ENCODE data around the gene KIF21B. TPM values are rescaled to one million over a fixed set of nuclear protein-coding genes. Genes with fewer than 3 reads are reported as not detected.

Gene KIF21B
- total and polyA plus RNA-seq, 9 of the 15 experiments (the other 6 are each of a cell fraction or from before 2014, with no cell fraction given) = 0.46 to 13.4 (median 5.9) TPM

GRCh38 chr1:200991097-200991614 lies 32.4 kb downstream of the KIF21B start:
- H2AFZ ChIP-seq (ENCODE audit: low read depth, low read length) = no peak overlapping the region
- FAIRE-seq (no peak), DNase-seq (ENCODE audit: extremely low read depth in 1 of 4, low spot score in 3 of 4) (no peak), ATAC-seq (no peak)
- H3K27me3 ChIP-seq (ENCODE audit: control insufficient read depth in 2 of 2, insufficient read depth in 2 of 2, low read length in 2 of 2) = no peaks in the 10 kb centered on the region
- H3K36me3 ChIP-seq (ENCODE audit: control insufficient read depth, insufficient read depth, low read length) = peaks cover 2% of the 10 kb centered on the region; the same call in 1 of the 3 replicates
- no peaks in the 10 kb centered on the region for H3K9me1 ChIP-seq (ENCODE audit: control insufficient read depth, insufficient read depth, low read length)
- TF ChIP-seq GTF2E2 (tag; IDR thresholded peaks at IDR 0.05) = no peak
- no peak for TF ChIP-seq TFAM (CRISPR knock-in tag; conservative IDR thresholded peaks at IDR 0.05)
- no peak for TF ChIP-seq RFX5 (IDR thresholded peaks at IDR 0.05; ENCODE audit: low read depth, low read length)
- TF ChIP-seq ZNF232 (CRISPR knock-in tag; IDR thresholded peaks at IDR 0.05) = no peak
- TF ChIP-seq ZNF75A (CRISPR knock-in tag; IDR thresholded peaks at IDR 0.05) = no peak
- no peak for TF ChIP-seq MBD2 (IDR thresholded peaks at IDR 0.05; ENCODE audit: borderline replicate concordance, low read depth)
- TF ChIP-seq TEAD4 (IDR thresholded peaks at IDR 0.05; ENCODE audit: low read length) = no peak
- TF ChIP-seq TEAD4 (CRISPR knock-in tag; IDR thresholded peaks at IDR 0.05; ENCODE audit: borderline replicate concordance) = no peak
- no peak for TF ChIP-seq HSF4 (CRISPR knock-in tag; IDR thresholded peaks at IDR 0.05; ENCODE audit: borderline replicate concordance)
- TF ChIP-seq ZNF778 (CRISPR knock-in tag; IDR thresholded peaks at IDR 0.05) = no peak
- no peak for TF ChIP-seq DNMT1 (IDR thresholded peaks at IDR 0.05)
- no peak for TF ChIP-seq YY1 (IDR thresholded peaks at IDR 0.05; ENCODE audit: borderline replicate concordance in 1 of 3, control insufficient read depth in 1 of 3, extremely low read depth in 1 of 3, insufficient read depth in 3 of 3, insufficient read length in 1 of 3, insufficient replicate concordance in 2 of 3, low read depth in 1 of 3, low read length in 2 of 3)
- no peak for TF ChIP-seq SNIP1 (IDR thresholded peaks at IDR 0.05; ENCODE audit: low read depth)
- no peak for TF ChIP-seq MCM7 (IDR thresholded peaks at IDR 0.05)
- TF ChIP-seq, protein P1, sequence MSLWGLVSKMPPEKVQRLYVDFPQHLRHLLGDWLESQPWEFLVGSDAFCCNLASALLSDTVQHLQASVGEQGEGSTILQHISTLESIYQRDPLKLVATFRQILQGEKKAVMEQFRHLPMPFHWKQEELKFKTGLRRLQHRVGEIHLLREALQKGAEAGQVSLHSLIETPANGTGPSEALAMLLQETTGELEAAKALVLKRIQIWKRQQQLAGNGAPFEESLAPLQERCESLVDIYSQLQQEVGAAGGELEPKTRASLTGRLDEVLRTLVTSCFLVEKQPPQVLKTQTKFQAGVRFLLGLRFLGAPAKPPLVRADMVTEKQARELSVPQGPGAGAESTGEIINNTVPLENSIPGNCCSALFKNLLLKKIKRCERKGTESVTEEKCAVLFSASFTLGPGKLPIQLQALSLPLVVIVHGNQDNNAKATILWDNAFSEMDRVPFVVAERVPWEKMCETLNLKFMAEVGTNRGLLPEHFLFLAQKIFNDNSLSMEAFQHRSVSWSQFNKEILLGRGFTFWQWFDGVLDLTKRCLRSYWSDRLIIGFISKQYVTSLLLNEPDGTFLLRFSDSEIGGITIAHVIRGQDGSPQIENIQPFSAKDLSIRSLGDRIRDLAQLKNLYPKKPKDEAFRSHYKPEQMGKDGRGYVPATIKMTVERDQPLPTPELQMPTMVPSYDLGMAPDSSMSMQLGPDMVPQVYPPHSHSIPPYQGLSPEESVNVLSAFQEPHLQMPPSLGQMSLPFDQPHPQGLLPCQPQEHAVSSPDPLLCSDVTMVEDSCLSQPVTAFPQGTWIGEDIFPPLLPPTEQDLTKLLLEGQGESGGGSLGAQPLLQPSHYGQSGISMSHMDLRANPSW (CRISPR knock-in tag; IDR thresholded peaks at IDR 0.05) = no peak
- TF ChIP-seq KDM4B (IDR thresholded peaks at IDR 0.05; ENCODE audit: borderline replicate concordance in 2 of 2, low read depth in 1 of 2) = no peak
- no peak for TF ChIP-seq PBX2 (CRISPR knock-in tag; IDR thresholded peaks at IDR 0.05; ENCODE audit: low read depth)
- no peak for TF ChIP-seq PBX2 (tag; conservative IDR thresholded peaks at IDR 0.05; ENCODE audit: low read depth)
- H3K4me2 ChIP-seq (ENCODE audit: insufficient read depth, low read length) = no peak overlapping the region
- peak overlapping the region in 1 of 2 experiments; percentile 47; a peak in 1 of 4 replicates for H3K9ac ChIP-seq (ENCODE audit: insufficient read depth in 1 of 2, low read depth in 2 of 2, low read length in 2 of 2)
- in situ Hi-C loops (cut with MboI) (no loop called here), intact Hi-C loops (cut with micrococcal nuclease) (no loop called here)
- WGBS (ENCODE audit: insufficient coverage, low coverage, missing lambda C conversion rate) = 61% methylated on average over 10 of the region's 10 CpGs
- peaks cover 0 to 10% of the 10 kb centered on the region in 2 experiments; a peak in 1 of 5 replicates for H3K4me1 ChIP-seq (replicated peaks in 1 of 2; ENCODE audit: control insufficient read depth in 2 of 2, insufficient read depth in 2 of 2, low read length in 2 of 2)
- ChIA-PET POLR2A (interaction anchor here (0.6 to 1.5 kb wide), 6 partner anchors 9 to 257 kb away, joined by 3 to 4 read pairs (median 3); no protein-coding TSS in a partner anchor), CTCF (ENCODE audit: low intra/inter-chr PET ratio) (no interaction called here)
- no peaks in the 10 kb centered on the region for H3K9me3 ChIP-seq (replicated peaks; ENCODE audit: control insufficient read depth, insufficient read depth, low read depth, low read length)
- BruUV-seq (replicated peaks) = no TSS peak
- H3K4me3 ChIP-seq = no peak overlapping the region
- H4K20me1 ChIP-seq (replicated peaks; ENCODE audit: control insufficient read depth, insufficient read depth, low read length) = 0 out of 2 replicates have a peak, but pooled peaks cover 7% of the 10 kb centered on the region
- no peak overlapping the region for H3K27ac ChIP-seq (ENCODE audit: extremely low read depth, low read depth, low read length)
- no peaks in the 10 kb centered on the region for H3K79me2 ChIP-seq (ENCODE audit: control insufficient read depth, insufficient read depth, low read length)
